DMS53 (cell line): ENCODE data around the gene ABI2.

Experiments
- DNase-seq: peaks from one replicate; lab custom pipeline; 2025; lab: John Stamatoyannopoulos, UW

ABI2 gene

DNA sequence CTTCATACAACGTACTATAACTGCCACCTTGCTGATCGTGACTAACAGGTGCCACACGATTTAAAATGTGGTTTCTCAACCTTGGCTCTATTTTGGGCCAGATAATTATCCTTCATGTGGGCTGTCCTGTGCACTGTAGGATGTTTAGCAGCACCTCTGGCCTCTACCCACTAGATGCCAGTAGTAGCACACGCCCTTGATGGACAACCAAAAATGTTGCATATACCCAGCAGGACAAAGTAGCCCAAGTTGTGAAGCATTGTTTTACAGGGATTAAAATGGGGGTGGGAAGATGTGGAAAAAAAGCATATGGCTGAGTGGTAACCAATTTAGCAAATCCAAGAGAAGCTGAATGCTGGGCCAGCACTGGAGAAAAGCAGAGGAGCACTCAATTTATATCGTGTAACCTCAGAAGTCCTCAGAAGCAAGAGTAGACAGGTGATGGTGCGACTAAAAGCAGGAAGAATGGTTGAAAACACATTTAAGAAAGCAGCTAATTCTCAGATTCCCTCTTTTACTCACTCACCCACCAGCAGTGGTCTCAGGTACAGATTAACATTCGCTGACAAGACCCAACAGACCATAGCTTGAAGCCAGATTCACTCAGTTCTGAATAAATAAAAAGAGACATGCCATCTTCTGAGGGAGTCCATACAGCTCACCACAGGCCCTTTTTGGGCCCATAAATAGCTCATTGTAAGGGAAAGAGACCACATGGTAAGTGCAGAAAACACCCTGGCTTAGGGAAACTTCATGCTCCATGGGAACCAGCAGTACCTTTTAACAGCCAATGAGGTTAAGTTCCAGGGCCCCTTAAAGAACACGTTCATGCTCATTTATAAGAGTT lies 156.3 kb downstream of the ABI2 start:
- peak; percentile 56 for DNase-seq

GRCh38 chr2:203489531-203489930 lies 161.3 kb downstream of the ABI2 start:
- DNase-seq = no peak

- no peak for DNase-seq
Observed at GRCh38 chr2:203490391-203490790, 162.2 kb downstream of the ABI2 start.

DNA sequence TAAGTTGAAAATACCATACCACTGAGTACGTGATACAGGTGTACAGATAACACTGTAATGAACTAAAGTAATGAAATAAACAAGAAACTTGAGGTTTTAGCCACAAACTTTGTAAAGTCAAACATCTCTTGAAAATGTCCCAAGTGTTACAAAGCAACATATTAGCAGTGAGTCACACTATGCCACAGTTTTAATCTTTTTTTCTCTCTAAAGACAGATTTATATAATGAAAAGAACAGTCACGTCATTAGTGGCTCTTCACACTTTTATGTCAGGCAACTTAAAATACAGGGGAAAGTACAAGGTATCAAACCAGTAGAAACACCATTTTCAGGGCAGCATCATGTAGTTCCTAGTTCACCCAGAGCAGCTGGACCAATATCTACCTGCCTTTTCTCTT lies 164.8 kb downstream of the ABI2 start:
- no peak for DNase-seq
